Measurements from ENCODE around the gene MFSD12.
A peak's percentile ranks its signal among the peaks of the same experiment; 100 is the strongest.
"Not testable (repeated sequence)": the region's sequence is repeated elsewhere in the genome, so short reads cannot be mapped to it uniquely, and the experiment has no call there.

MFSD12 gene

DNA sequence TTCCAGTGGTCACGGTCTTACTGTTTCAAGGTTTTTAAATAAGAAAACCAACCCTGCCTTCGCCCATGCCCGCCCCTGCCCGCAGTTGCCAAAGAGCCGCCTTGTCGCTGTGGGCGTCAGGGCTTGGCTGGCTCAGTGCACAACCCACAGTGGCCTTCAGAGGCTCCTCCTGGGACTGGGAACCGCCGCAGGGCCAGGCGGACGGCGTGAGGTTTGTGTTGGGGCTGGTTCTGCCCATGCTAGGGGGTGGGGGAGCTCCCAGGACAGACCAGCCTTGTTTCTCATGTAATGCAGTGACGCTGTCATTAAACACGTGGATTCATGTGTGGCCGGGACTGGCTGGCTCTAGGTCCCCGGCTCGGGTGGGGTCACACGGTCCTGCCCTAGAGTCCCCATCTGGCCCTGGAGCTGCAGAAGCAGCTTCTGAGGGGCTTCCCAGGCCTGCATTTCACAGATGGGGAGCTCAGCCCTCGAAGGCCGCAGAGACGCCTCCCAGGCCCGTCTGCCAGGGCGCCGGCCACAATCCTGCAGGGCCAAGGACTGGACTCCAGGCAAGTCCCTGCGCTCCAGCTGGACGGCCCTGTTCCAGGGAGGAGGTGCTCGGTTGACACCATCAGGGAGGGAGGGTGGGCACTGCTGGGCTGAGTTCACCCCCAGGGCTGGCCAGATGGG lies 20.8 kb downstream of the MFSD12 start:
- DNase-seq (ENCODE audit: low spot score): peak; percentile 95

DNA sequence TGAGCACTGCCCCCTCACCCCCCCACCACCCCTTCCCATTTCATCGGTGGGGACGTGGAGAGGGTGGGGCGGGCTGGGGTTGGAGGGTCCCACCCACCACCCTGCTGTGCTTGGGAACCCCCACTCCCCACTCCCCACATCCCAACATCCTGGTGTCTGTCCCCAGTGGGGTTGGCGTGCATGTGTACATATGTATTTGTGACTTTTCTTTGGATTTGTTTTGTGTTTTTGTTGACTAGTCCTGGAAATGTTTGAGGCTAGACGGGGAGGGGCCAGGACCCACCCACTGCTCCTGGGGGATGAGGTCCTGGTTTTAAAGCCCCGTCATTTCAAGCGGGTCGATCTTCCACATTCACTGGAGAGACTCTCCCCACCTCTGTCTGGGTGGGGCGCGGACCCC lies 21.4 kb downstream of the MFSD12 start:
- no peak for DNase-seq (ENCODE audit: low spot score)

DNA sequence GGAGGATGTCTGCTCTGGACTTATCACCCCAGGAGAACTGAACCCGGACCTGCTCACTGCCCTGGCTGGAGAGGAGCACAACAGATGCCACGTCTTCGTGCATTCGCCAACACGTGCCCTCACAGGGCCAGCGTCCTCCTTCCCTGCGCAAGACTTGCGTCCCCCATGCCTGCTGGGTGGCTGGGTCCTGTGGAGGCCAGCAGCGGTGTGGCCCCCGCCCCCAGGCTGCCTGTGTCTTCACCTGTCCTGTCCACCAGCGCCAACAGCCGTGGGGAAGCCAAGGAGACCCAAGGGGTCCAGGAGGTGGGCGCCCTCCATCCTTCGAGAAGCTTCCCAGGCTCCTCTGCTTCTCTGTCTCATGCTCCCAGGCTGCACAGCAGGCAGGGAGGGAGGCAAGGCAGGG lies 21.8 kb downstream of the MFSD12 start:
- DNase-seq (ENCODE audit: low spot score): no peak

DNA sequence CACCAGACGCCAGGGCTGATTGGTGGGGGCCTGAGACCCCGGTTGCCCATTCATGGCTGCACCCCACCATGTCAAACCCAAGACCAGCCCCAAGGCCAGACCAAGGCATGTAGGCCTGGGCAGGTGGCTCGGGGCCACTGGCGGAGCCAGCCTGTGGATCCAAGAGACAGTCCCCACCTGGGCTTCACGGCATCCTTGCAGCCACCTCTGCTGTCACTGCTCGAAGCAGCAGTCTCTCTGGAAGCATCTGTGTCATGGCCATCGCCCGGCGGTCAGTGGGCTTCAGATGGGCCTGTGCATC lies 22.2 kb downstream of the MFSD12 start:
- no peak for DNase-seq (ENCODE audit: low spot score)

DNA sequence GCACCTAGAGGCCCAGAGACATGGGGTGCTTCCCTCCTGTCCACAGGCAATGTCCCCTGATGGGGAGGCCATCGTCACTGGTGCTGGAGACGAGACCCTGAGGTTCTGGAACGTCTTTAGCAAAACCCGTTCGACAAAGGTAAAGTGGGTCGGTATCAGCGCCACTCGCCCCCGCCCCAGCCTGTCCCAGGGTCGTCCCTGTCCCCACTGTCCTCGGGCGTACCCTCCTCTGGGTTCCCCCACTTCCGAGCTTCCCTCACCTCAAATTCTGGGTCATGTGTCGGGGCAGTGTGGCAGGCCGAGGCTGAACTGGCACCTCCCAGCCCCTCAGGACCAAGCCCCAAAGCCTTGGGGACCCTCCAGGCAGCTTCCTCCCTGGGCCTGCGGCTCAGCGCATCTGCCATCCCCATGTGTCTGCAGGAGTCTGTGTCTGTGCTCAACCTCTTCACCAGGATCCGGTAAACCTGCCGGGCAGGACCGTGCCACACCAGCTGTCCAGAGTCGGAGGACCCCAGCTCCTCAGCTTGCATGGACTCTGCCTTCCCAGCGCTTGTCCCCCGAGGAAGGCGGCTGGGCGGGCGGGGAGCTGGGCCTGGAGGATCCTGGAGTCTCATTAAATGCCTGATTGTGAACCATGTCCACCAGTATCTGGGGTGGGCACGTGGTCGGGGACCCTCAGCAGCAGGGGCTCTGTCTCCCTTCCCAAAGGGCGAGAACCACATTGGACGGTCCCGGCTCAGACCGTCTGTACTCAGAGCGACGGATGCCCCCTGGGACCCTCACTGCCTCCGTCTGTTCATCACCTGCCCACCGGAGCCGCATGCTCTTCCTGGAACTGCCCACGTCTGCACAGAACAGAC lies 22.8 kb downstream of the MFSD12 start:
- DNase-seq (ENCODE audit: low spot score): no peak

DNA sequence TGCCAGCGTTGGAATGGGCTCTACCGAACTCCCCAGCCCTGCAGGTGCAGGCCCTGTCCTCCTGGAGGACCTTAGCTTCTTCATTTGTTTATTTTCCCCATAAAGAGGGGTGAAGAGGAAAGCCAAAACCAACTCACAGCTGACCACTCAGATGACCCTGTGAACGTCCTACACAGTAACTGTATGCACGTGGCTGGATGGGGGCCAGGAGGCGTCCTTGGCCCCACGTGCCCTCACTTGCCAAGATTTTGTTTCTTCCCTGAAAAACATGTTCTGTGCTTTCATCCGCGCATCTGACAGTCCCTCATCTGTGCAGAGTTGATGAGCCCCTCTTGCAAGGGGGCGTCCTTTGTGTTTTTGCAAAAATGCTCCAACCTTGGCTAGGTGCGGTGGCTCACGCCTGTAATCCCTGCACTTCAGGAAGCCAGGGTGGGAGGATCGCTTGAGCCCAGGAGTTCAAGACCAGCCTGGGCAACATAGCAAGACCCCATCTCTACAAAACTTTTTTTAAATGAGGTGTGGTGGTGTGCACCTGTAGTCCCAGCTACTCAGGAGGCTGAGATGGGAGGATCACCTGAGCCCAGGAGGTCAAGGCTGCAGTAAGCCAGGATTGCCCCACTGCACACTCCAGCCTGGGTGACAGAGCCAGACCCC lies 23.7 kb downstream of the MFSD12 start:
- DNase-seq (ENCODE audit: low spot score): no peak

DNA sequence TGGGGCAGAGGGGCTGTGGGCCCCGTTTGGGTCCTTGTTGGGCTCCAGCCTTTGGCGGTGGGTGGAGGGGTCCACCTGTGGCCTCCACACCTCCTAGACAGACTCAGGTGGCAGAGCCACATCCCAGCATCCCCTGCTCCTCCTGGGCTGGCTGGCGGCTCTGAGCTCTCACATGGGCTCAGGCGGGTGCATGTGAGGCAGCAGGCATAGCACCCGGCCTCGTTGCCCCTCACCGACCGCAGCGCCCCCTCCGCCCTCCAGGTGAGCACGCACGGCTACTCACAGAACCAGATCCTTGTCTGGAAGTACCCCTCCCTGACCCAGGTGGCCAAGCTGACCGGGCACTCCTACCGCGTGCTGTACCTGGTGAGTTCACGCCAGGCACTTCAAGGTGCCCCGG lies 24.4 kb downstream of the MFSD12 start:
- no peak for DNase-seq (ENCODE audit: low spot score)

DNA sequence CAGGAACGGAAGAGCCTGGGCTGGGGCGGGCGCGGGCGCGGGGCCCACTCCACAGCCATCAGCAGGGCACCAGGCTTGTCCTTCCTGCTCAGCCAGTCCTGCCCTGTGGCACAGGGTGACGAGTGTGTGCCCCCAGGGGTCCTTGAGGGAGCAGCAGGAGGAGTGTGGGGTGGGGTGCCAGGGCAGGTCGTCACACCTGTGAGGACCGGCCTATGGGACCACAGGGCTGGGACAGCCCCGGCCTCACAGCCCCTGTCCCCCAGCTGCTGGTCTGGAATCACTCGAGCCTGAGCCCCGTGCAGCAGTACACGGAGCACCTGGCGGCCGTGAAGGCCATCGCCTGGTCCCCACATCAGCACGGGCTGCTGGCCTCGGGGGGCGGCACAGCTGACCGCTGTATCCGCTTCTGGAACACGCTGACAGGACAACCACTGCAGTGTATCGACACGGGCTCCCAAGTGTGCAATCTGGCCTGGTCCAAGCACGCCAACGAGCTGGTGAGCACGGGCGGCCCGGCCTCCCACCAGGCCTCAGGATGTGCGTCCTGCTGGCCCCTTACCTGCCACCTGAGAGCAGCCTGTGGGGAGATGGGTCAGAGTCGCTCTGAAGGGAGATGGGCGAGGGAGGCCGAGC lies 25.1 kb downstream of the MFSD12 start:
- no peak for DNase-seq (ENCODE audit: low spot score)

DNA sequence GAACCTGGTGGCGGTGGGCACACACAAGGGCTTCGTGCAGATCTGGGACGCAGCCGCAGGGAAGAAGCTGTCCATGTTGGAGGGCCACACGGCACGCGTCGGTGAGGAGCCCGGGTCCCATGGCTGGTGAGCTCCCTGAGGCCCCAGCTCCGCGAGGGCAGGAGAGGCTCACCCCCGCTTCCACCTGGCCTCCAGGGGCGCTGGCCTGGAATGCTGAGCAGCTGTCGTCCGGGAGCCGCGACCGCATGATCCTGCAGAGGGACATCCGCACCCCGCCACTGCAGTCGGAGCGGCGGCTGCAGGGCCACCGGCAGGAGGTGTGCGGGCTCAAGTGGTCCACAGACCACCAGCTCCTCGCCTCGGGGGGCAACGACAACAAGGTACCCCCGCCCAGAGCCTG lies 25.7 kb downstream of the MFSD12 start:
- DNase-seq (ENCODE audit: low spot score): no peak

DNA sequence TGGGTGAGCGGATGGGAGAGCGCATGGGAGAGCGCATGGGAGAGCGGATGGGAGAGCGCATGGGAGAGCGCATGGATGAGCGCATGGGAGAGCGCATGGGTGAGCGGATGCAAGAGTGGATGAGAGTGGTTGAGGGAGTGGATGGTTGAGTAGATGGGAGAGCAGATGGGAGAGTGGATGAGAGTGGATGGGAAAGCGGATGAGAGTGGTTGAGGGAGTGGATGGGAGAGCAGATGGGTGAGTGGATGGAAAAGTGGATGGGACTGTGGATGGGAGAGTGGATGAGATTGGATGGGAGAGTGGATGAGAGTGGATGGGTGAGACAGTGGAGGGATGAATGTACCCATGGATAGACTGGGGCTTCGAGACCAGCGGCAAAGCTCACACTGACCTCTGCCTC lies 27.0 kb downstream of the MFSD12 start:
- no peak for DNase-seq (ENCODE audit: low spot score)

DNA sequence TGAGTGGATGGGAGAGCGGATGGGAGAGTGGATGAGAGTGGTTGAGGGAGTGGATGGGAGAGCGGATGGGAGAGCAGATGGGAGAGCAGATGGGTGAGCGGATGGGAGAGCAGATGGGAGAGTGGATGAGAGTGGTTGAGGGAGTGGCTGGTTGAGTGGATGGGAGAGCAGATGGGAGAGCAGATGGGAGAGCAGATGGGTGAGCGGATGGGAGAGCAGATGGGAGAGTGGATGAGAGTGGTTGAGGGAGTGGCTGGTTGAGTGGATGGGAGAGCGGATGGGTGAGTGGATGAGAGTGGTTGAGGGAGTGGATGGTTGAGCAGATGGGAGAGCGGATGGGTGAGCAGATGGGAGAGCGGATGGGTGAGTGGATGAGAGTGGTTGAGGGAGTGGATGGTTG lies 28.1 kb downstream of the MFSD12 start:
- not testable (repeated sequence) for DNase-seq (ENCODE audit: low spot score)

DNA sequence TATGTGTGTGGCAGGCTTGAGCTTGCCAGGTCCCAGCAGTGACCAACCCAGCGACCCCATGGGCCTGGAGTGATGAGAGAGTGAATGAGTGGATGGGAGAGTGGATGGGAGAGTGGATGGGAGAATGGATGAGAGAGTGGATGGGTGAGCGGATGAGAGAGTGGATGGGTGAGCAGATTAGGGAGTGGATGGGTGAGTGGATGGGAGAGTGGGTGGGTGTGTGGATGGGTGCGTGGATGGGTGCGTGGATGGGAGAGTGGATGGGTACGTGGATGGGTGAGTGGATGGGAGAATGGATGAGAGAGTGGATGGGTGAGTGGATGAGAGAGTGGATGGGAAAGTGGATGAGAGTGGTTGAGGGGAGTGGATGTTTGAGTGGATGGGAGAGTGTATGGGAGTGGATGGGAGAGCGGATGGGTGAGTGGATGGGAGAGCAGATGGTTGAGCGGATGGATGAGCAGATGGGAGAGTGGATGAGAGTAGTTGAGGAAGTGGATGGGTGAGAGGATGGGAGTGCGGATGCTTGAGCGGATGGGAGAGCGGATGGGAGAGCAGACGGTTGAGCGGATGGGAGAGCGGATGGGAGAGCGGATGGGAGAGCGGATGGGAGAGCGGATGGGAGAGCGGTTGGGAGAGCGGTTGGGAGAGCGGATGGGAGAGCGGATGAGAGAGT lies 28.7 kb downstream of the MFSD12 start:
- DNase-seq (ENCODE audit: low spot score): no peak

DNA sequence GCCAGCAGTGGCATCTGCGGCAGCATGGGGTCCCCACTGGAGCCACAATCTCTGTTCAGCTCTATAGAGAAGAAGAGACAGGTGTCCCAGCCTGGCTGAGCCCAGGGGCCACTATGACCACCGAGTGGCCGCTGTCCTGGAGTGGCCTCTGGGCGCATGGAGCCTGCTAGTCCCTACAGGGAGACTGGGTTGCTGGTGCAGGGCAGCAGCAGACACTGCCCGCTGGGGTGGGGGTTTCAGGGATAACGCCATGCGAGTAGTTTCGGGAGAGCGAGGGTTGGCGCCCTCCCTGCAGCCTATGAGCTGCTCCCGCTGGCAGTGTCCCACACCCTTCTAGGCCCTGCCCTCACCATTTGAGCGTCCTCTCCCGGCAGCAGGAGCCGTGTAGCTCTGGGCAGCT lies 29.3 kb downstream of the MFSD12 start:
- no peak for DNase-seq (ENCODE audit: low spot score)

DNA sequence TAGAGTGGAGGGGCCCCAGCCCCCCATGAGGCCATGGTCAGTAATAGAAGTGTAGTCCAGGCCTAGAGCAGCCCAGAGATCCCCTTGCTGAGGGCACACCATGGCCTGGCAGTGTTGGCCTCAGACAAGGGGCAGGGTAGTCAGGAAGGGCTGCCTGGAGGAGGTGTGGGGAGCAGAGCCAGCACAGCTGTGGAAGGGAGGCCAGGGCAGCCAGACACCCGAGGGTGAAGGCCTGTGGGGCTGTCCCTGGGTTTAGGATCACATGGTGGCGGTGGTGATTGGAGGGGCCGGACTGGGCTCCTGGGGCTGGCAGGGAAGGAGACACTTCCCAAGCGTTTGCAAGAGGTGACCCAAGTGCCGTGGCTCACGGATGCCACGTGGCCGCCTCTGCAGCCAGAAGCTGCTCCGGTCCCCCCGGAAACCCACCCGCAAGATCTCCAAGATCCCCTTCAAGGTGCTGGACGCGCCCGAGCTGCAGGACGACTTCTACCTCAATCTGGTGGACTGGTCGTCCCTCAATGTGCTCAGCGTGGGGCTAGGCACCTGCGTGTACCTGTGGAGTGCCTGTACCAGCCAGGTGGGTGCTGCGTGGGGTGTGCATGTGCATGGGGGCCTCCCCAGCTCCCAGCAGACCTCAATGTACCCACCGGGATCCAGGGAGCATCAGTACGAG lies 30.0 kb downstream of the MFSD12 start:
- DNase-seq (ENCODE audit: low spot score): no peak

DNA sequence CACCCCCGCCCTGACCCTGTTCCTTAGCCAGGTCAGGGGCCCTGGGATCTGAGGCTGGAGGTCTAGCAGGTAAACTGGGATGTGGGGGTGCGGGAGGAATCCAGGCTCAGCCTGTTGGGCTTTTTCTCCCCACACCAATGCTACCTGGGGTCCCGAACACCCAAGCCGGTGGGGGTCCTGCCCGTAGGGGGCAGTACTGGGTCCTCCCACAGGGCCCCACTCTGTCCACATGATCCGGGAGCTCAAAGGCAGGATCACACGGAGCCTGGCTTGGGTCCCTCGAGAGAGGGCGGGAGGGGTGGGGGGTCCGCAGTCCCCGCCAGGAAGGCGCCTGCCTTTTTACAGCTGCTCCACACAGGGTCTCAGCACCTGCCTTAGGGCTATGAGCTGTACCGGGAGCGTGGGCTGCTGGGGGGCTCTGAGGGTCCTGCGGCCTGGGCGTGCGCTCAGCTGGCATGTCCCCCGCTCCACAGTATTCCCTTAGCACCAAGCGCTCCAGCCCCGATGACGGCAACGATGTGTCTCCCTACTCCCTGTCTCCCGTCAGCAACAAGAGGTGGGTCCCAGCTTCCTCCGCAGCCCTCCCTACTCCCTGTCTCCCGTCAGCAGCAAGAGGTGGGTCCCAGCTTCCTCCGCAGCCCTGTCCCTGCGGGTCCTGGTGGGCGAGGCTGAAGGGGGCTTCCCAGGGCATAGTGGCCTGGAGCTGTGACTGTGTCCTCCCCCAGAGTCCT lies 30.7 kb downstream of the MFSD12 start:
- no peak for DNase-seq (ENCODE audit: low spot score)

DNA sequence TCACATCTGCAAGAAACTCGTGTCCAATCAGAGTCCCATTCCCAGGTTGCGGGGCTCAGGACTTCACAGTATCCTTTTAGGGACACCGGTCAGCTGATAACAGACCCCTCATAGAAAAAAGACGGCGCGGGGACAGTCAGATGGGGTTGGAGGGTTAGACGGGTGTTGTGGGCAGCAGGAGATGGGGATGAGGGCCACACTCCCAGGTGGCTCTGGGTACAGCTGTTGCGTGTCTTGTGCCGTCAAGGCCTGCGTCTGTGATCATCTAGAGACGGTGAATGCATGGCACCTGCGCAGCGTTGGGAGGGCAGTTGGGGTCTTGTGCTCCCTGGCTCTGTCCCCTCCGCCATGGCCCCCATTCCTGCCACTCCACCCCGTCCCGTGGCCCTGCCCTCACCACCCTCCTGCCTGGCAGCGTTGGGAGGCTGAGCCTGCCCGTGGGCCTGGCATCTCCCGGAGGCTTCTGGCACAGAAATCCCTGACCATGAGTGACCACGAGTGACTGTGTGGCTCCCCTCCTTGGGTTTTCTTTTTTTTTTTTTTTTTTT lies 32.4 kb downstream of the MFSD12 start:
- DNase-seq (ENCODE audit: low spot score): no peak

DNA sequence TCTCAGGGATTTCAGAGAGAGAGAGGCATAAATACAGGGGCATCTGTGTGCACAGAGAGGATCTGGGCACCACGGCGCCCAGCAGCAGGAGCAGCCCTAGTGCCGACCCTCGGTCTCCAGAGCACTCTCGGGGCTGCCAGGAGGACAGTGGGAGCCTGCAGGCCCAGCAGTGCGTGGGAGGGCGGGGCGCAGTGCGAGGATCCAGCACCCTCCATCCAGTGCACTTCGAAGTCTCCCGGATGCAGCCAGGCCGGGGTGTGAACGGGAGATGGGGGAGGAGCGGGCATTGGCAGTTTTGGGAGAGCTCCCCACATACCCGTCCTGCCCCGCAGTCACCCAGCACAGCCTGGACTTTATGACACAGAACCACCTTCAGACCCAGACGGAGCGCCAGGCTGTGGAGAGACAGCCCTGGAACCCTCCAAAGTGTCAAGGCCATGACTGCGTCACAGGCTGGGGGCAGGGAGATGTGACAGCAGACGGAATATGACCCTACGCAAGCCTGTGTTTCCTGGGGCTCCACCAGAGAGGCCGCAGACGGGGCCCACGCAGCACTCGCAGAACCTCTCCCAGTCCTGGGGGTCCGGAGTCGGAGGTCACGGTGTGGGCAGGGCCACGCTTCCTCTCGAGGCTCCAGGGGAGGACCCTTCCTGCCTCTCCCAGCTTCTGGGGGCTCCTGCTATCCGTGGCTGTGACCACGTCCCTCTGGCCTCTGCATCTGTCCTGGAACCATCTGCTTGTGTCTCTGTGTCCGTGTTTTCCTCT lies 33.1 kb downstream of the MFSD12 start:
- DNase-seq (ENCODE audit: low spot score): no peak

DNA sequence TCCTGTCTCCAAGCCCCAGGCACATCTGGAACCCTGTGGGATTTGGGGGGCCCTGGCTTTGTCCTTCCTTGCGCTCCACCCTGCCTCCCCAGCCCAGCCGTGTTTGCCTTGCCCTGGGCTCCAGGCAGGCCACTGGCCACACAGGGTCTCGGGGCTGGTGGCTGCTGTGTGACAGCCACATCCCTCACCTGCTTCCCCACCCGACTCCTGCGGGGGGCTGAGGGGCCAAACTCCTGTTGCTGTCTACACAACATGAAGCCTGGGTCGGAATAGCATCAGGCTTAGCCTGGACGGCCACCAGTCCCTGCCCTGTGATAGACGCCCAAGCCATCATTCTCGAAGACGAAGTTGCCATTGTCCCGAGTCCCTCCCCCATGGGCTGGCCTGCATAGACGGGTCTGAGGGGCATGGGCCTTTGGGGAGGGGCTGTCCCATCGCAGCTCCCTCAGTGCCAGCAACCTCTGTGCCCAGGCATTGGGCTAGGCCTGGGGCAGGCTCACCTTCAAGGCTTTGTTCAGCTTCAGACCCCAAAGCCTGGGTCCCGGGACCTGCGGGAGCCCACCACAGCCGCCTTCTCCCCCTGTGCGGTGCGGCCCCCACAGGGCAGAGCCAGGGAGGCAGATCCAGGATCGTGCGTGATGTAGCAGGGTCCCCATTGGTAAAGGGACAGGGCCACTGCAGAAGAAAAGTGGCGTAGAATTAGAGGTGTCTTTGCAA lies 33.9 kb downstream of the MFSD12 start:
- no peak for DNase-seq (ENCODE audit: low spot score)
